HL-60 (cell line): ENCODE data around the gene FUT8.

Source experiments
- DNase-seq, 2 experiments: peaks; one replicate each; pipeline ENCODE4 v3.0.0-alpha.2; 2010 to 2020; ENCODE audit warnings: low read depth in 1 of 2, low spot score in 1 of 2
- H3K27ac ChIP-seq: fragments of 250-450 bp; sonication (Bioruptor Pico); replicated peaks from 2 replicates; pipeline ENCODE4 v1.5.1; 2020; ENCODE audit warnings: mild to moderate bottlenecking, moderate library complexity
- H3K27me3 ChIP-seq: fragments of 250-450 bp; sonication (Bioruptor Pico); 2 replicates; pipeline ENCODE4 v1.5.1; 2021; ENCODE audit warnings: mild to moderate bottlenecking, moderate library complexity; ENCODE audit not compliant: insufficient read depth, poor library complexity, severe bottlenecking
- H3K4me3 ChIP-seq: replicated peaks from 2 replicates; pipeline ENCODE4 v1.5.1; 2011; ENCODE audit warnings: mild to moderate bottlenecking, control low read depth, low read length; ENCODE audit not compliant: insufficient read depth
- GABPA ChIP-seq: IDR thresholded peaks from 2 replicates; pipeline ENCODE4 v1.6.1; 2012; ENCODE audit warnings: low read depth
- POLR2AphosphoS5 ChIP-seq: IDR thresholded peaks from 2 replicates; pipeline ENCODE4 v1.6.1; 2012; ENCODE audit warnings: low read depth
- SPI1 ChIP-seq: IDR thresholded peaks from 2 replicates; pipeline ENCODE4 v1.6.1; 2012; ENCODE audit warnings: low read depth, mild to moderate bottlenecking, borderline replicate concordance
- TF ChIP-seq, protein P1 (sequence below): IDR thresholded peaks from 2 replicates; pipeline ENCODE4 v1.6.1; 2012; ENCODE audit warnings: low read depth; ENCODE audit not compliant: insufficient replicate concordance
- TF ChIP-seq, protein P2 (sequence below): IDR thresholded peaks from one replicate; pipeline ENCODE4 v1.5.1; 2011; ENCODE audit warnings: low read length, control low read depth, inconsistent platforms; ENCODE audit not compliant: insufficient read depth

The FUT8 gene

DNA sequence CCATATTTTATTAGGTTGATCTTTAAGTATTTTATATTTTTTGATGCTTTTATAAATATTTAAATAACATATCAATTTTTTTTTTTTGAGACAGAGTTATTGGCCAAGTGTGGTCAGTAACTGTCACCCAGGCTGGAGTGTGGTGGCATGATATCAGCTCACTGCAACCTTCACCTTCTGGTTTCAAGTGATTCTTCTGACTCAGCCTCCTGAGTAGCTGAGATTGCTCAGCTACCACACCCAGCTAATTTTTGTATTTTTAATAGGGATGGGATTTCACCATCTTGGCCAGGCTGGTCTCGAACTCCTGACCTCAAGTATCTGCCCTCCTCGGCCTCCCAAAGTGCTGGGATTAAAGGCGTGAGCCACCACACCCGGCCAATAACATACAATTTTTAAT, 71.1 kb downstream of the FUT8 start:
- Histone ChIP-seq H3K4me3 (no peak overlapping the region), H3K27ac (no peak overlapping the region), H3K27me3 (no peaks in the 10 kb centered on the region)
- TF ChIP-seq POLR2AphosphoS5: no peak
- TF ChIP-seq GABPA: no peak
- TF ChIP-seq, protein P1, sequence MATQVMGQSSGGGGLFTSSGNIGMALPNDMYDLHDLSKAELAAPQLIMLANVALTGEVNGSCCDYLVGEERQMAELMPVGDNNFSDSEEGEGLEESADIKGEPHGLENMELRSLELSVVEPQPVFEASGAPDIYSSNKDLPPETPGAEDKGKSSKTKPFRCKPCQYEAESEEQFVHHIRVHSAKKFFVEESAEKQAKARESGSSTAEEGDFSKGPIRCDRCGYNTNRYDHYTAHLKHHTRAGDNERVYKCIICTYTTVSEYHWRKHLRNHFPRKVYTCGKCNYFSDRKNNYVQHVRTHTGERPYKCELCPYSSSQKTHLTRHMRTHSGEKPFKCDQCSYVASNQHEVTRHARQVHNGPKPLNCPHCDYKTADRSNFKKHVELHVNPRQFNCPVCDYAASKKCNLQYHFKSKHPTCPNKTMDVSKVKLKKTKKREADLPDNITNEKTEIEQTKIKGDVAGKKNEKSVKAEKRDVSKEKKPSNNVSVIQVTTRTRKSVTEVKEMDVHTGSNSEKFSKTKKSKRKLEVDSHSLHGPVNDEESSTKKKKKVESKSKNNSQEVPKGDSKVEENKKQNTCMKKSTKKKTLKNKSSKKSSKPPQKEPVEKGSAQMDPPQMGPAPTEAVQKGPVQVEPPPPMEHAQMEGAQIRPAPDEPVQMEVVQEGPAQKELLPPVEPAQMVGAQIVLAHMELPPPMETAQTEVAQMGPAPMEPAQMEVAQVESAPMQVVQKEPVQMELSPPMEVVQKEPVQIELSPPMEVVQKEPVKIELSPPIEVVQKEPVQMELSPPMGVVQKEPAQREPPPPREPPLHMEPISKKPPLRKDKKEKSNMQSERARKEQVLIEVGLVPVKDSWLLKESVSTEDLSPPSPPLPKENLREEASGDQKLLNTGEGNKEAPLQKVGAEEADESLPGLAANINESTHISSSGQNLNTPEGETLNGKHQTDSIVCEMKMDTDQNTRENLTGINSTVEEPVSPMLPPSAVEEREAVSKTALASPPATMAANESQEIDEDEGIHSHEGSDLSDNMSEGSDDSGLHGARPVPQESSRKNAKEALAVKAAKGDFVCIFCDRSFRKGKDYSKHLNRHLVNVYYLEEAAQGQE: no peak
- TF ChIP-seq SPI1: no peak
- TF ChIP-seq, protein P2, sequence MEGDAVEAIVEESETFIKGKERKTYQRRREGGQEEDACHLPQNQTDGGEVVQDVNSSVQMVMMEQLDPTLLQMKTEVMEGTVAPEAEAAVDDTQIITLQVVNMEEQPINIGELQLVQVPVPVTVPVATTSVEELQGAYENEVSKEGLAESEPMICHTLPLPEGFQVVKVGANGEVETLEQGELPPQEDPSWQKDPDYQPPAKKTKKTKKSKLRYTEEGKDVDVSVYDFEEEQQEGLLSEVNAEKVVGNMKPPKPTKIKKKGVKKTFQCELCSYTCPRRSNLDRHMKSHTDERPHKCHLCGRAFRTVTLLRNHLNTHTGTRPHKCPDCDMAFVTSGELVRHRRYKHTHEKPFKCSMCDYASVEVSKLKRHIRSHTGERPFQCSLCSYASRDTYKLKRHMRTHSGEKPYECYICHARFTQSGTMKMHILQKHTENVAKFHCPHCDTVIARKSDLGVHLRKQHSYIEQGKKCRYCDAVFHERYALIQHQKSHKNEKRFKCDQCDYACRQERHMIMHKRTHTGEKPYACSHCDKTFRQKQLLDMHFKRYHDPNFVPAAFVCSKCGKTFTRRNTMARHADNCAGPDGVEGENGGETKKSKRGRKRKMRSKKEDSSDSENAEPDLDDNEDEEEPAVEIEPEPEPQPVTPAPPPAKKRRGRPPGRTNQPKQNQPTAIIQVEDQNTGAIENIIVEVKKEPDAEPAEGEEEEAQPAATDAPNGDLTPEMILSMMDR: no peak
- DNase-seq: no peak

DNA sequence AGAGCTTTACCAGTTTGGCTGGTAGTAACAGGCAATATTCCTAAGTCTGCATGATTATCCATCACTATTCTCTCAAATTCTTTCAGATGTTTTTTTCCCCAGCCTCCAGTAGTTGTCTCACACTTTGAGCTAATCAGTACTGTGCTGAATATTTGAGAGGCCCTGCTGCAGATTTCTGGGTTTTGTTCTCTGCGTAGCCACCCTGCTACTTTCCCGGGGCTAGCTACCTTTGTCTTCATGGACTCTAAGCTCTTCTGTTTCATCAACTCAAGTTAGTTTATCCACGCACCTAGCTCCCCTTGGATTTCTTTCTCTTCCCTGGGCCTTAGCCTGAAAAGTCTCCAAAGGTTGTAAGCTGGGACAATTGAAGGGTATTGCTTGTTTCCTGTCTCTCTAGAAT, 73.0 kb downstream of the FUT8 start:
- no peak for TF ChIP-seq SPI1
- TF ChIP-seq, protein P2: no peak
- TF ChIP-seq, protein P1: no peak
- no peak overlapping the region for H3K4me3 ChIP-seq
- H3K27me3 ChIP-seq: no peaks in the 10 kb centered on the region
- no peak for DNase-seq
- no peak overlapping the region for H3K27ac ChIP-seq

DNA sequence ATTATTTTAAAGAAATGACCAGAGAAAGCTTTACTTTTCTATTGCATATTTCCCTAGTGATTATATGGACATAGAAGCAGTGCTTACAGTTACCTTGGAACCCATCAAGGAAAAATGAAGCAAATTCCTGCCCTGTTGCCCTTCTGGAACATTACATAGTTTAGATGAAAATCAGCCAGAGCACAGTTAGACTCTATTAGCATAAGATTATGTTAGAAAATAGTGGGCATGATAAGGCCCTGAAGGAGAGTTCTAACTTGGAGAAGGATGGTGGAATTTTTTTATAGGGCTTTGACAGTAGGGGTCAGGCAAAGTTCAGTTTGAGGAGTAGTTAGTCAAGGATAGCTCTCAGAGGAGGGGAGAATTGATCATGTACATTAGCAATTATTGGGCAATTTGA, 74.3 kb downstream of the FUT8 start:
- H3K4me3 ChIP-seq: no peak overlapping the region
- no peaks in the 10 kb centered on the region for H3K27me3 ChIP-seq
- TF ChIP-seq GABPA (no peak), SPI1 (no peak), POLR2AphosphoS5 (no peak)
- TF ChIP-seq, protein P1: no peak
- TF ChIP-seq, protein P2: no peak
- DNase-seq: no peak
- H3K27ac ChIP-seq: no peak overlapping the region
